Astrocyte of the spinal cord (primary cell): ENCODE data around the gene PLCL1.

Experiments
- DNase-seq: peaks from one replicate; pipeline ENCODE4 v3.0.0; 2011; ENCODE audit warnings: low read depth, low spot score
- H3K4me3 ChIP-seq: 2 replicates; pipeline ENCODE4 v1.5.1; 2011; ENCODE audit warnings: low read depth, mild to moderate bottlenecking, low read length, moderate library complexity
- in situ Hi-C: cut with HindIII; loops from 2 replicates; pipeline ENCODE4 v1.10.0; 2017; ENCODE audit warnings: low sequenced_read_pairs
- TF ChIP-seq, protein P1 (sequence below): IDR thresholded peaks from 2 replicates; pipeline ENCODE4 v1.5.1; 2012; ENCODE audit warnings: low read depth, mild to moderate bottlenecking, low read length, inconsistent platforms

PLCL1 gene

DNA sequence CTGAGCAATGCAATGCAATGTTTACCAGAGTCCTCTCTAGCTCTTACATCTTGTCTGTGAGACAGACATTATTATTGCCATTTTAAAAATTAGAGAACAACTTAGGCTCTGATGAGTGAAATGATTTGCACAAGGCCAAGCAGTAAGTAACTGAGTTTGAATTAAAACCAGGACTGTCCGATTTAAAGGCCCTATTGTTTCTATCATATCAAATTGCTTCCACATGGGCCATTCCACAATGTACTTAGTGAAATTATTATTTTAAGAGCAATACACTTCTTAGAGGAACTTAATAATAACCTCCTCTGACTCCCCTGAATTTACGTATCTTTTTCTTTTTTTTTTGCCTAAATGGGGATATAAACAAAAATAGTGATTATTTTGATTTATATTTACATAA lies 64.6 kb downstream of the PLCL1 start:
- TF ChIP-seq, protein P1, sequence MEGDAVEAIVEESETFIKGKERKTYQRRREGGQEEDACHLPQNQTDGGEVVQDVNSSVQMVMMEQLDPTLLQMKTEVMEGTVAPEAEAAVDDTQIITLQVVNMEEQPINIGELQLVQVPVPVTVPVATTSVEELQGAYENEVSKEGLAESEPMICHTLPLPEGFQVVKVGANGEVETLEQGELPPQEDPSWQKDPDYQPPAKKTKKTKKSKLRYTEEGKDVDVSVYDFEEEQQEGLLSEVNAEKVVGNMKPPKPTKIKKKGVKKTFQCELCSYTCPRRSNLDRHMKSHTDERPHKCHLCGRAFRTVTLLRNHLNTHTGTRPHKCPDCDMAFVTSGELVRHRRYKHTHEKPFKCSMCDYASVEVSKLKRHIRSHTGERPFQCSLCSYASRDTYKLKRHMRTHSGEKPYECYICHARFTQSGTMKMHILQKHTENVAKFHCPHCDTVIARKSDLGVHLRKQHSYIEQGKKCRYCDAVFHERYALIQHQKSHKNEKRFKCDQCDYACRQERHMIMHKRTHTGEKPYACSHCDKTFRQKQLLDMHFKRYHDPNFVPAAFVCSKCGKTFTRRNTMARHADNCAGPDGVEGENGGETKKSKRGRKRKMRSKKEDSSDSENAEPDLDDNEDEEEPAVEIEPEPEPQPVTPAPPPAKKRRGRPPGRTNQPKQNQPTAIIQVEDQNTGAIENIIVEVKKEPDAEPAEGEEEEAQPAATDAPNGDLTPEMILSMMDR = no peak
- no peak for DNase-seq
- in situ Hi-C loops = no loop called here
- H3K4me3 ChIP-seq = no peak overlapping the region

DNA sequence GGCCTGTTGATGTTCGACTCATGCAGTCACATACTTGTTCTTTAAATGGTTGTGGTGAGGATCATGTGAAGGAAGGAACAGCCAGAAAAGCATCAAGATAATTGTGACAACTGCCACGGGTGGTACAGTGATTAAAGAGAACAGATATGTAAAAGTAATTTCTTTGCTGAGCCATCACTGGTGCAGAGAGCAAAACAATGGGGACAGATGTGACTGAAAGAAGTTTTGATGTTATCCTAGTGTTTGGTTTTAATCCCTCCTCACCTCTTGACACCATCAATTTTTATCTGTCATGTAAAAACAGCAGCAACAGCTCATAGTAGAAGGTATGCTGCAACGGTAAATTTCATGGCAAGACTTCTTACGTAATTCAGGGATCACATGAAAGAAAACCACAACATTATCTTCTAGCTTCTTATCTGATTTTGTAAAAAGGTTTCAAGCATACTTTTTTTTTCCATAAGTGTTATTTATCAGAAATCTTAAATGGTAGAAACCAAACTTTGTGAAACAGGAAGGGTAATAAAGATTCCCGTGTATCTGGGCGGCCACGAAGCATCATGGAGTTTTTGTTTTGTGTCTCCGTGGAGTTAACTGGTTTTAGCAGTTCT lies 65.2 kb downstream of the PLCL1 start:
- in situ Hi-C loops = no loop called here
- TF ChIP-seq, protein P1 = no peak
- DNase-seq = peak; percentile 43
- H3K4me3 ChIP-seq = no peak overlapping the region

DNA sequence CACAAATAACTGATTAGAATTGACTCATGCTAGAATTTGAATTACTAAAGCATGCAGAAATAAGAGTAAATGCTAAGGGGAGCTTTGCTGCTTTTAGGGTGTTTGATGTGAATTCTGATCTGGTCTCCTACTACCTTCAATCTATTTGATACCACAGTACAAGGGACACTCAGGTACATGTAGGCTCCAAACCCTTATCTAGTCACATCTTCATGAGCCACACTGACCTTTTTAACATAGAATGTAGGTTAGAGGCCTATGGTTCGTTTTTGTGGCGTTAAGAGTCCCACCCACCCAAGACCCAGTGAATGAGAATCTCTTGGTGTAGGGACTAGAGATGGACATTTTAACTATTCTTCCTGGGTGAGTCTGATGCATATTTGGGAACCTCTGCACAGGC lies 65.7 kb downstream of the PLCL1 start:
- no peak for DNase-seq
- H3K4me3 ChIP-seq = no peak overlapping the region
- in situ Hi-C loops = no loop called here
- TF ChIP-seq, protein P1 = no peak

DNA sequence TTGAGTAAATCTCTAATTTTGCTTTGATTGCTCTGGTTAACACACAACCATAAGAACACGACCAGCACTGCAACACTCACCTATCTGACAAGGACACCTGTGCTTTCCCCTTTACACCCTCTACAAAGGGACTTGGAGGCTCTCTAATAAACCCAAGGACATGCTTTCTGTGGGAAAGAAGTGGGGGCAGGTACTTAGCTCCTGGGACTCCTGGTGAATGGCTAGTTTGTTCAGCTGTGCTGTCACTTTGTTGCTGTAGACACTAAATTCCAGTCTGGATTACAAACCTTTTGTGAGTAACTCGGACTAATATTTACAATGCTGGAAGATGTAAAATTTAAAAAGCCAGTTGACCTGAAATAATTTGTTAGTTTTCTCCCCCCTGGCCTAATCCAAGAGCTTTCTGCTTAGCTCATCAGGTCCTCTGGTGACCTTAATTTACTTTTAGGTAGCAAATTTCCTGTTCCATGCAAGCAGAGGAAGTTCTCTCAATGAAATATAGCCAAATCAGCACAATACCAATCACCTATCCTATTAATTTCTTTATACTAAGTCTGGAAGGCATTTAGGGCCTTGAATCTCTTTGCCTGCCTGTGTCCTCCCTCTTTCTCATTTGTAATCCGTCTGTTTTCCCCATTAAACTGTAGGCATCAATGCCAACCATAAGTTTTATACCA lies 67.5 kb downstream of the PLCL1 start:
- TF ChIP-seq, protein P1 = no peak
- no peak overlapping the region for H3K4me3 ChIP-seq
- in situ Hi-C loops = no loop called here
- no peak for DNase-seq

DNA sequence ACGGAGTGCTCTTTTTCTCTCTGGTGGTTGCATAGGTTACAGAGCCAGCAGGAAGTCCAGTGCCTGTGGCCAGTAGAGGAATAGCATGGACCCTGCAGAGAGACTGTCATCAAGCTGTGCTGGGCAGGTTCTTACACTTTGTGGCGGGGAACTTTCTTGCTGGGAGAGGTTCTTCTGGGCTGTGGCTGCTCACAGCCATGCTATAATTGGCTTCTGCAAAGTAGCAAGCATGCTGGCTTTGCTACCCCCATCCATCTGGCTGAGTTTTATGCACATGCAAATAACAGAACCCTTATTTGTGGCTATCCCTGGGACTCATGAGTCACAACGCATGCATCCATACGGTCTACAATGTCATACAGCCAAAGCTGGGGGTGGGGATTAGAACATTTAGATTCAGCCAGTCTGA lies 68.9 kb downstream of the PLCL1 start:
- H3K4me3 ChIP-seq = no peak overlapping the region
- TF ChIP-seq, protein P1 = peak; percentile 20
- in situ Hi-C loops = no loop called here
- DNase-seq = peak; percentile 93

DNA sequence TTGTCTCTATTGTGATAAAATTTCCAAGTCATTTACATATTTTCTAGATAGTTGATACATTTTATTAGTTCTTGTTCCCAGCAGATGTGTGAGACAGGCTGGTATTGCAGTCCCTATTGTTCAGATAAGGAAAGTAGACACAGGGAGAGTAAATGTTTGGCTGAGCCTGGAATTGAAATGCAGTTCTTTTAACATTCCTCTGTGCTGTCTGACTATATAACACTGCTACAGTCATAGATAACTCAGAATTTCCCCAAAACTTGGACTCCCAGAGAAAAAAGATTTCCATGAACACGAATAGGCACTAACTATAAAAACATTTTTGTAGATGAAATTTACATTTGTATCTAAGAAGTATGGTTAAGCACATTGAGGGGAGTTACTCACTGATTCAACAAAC lies 71.4 kb downstream of the PLCL1 start:
- in situ Hi-C loops = no loop called here
- no peak for DNase-seq
- TF ChIP-seq, protein P1 = no peak
- H3K4me3 ChIP-seq = no peak overlapping the region
